OCI-LY3 (cell line): ENCODE results near the gene CEP41.

Source experiments
- H2AFZ ChIP-seq: fragments of 200-600, 300-600 bp; shearing (Covaris generic); 2 replicates; pipeline ENCODE4 v1.6.0; 2014; ENCODE audit warnings: antibody characterized with exemption, low read depth, low read length
- H3K27ac ChIP-seq: fragments of 200-600, 300-600 bp; sonication (generic); 2 replicates; pipeline ENCODE4 v1.5.1; 2014; ENCODE audit warnings: mild to moderate bottlenecking, low read length, moderate library complexity, mixed read lengths
- H3K27me3 ChIP-seq: fragments of 200-600, 300-600 bp; sonication (generic); 2 replicates; pipeline ENCODE4 v1.6.1; 2014; ENCODE audit warnings: low read depth, low read length, mixed read lengths
- H3K36me3 ChIP-seq: fragments of 200-600, 300-600 bp; sonication (generic); replicated peaks from 2 replicates; pipeline ENCODE3; 2014; ENCODE audit warnings: low read depth, low read length, mixed read lengths
- H3K4me1 ChIP-seq: fragments of 300-600, 200-600 bp; sonication (generic); 2 replicates; pipeline ENCODE4 v1.6.1; 2014; ENCODE audit warnings: low read length, mixed read lengths
- H3K4me2 ChIP-seq: fragments of 200-600, 300-600 bp; sonication (generic); 2 replicates; pipeline ENCODE4 v1.6.1; 2014; ENCODE audit warnings: low read length, mixed read lengths
- H3K4me3 ChIP-seq: fragments of 300-600, 200-600 bp; sonication (generic); 2 replicates; pipeline ENCODE4 v1.5.1; 2014; ENCODE audit warnings: antibody characterized with exemption, mild to moderate bottlenecking, low read length, moderate library complexity
- H3K79me2 ChIP-seq: fragments of 300-600, 200-600 bp; shearing (Covaris generic); 2 replicates; pipeline ENCODE4 v1.6.1; 2014; ENCODE audit warnings: mild to moderate bottlenecking, low read length, mixed read lengths
- H3K9ac ChIP-seq: fragments of 300-600, 200-600 bp; shearing (Covaris generic); 2 replicates; pipeline ENCODE4 v1.6.0; 2014; ENCODE audit warnings: mild to moderate bottlenecking, low read length, moderate library complexity
- H3K9me3 ChIP-seq: fragments of 200-600, 300-600 bp; shearing (Covaris generic); 2 replicates; pipeline ENCODE4 v1.6.1; 2014; ENCODE audit warnings: low read length, mixed read lengths; ENCODE audit not compliant: insufficient read depth
- H4K20me1 ChIP-seq: fragments of 200-600, 300-600 bp; sonication (generic); 2 replicates; pipeline ENCODE4 v1.6.1; 2016; ENCODE audit warnings: low read length, mixed read lengths; ENCODE audit not compliant: insufficient read depth
- CTCF ChIP-seq: fragments of 200-600, 300-600 bp; sonication (generic); IDR thresholded peaks from 2 replicates; pipeline ENCODE4 v1.5.1; 2014; ENCODE audit warnings: antibody characterized with exemption, low read length, low read depth
- EZH2phosphoT487 ChIP-seq: fragments of 200-600 bp; shearing (Covaris generic); IDR thresholded peaks from 2 replicates; pipeline ENCODE4 v1.6.1; 2018; ENCODE audit warnings: antibody characterized with exemption, mixed run types, low read depth

The CEP41 gene

GRCh38 chr7:130349911-130350782 lies 90.7 kb downstream of the CEP41 start:
- Histone ChIP-seq H3K9ac (no peak overlapping the region), H3K4me3 (no peak overlapping the region), H3K9me3 (no peaks in the 10 kb centered on the region), H4K20me1 (no peaks in the 10 kb centered on the region), H3K27ac (no peak overlapping the region), H3K4me2 (no peak overlapping the region), H2AFZ (no peak overlapping the region), H3K4me1 (peaks cover 8% of the 10 kb centered on the region), H3K79me2 (no peaks in the 10 kb centered on the region), H3K27me3 (no peaks in the 10 kb centered on the region; the same call in 1 of the 2 replicates), H3K36me3 (no peaks in the 10 kb centered on the region)
- TF ChIP-seq CTCF (no peak), EZH2phosphoT487 (no peak)

GRCh38 chr7:130346941-130347340 lies 93.9 kb downstream of the CEP41 start:
- no peaks in the 10 kb centered on the region for H4K20me1 ChIP-seq
- no peak overlapping the region for H3K4me2 ChIP-seq
- H3K36me3 ChIP-seq, result no peaks in the 10 kb centered on the region
- H3K27ac ChIP-seq, result no peak overlapping the region
- no peaks in the 10 kb centered on the region for H3K79me2 ChIP-seq
- H3K9ac ChIP-seq, result no peak overlapping the region
- H2AFZ ChIP-seq, result no peak overlapping the region
- peaks cover 8% of the 10 kb centered on the region for H3K4me1 ChIP-seq
- TF ChIP-seq CTCF (no peak), EZH2phosphoT487 (no peak)
- H3K4me3 ChIP-seq, result no peak overlapping the region
- H3K27me3 ChIP-seq, result peaks cover 4% of the 10 kb centered on the region
- no peaks in the 10 kb centered on the region for H3K9me3 ChIP-seq

- peaks cover 6% of the 10 kb centered on the region for H3K4me1 ChIP-seq
- H3K27ac ChIP-seq, result no peak overlapping the region
- no peaks in the 10 kb centered on the region for H3K9me3 ChIP-seq
- H4K20me1 ChIP-seq, result no peaks in the 10 kb centered on the region
- no peak overlapping the region for H3K4me2 ChIP-seq
- H3K36me3 ChIP-seq, result no peaks in the 10 kb centered on the region
- H3K27me3 ChIP-seq, result peaks cover 4% of the 10 kb centered on the region
- H3K4me3 ChIP-seq, result no peak overlapping the region
- no peak for TF ChIP-seq EZH2phosphoT487
- TF ChIP-seq CTCF, result no peak
- no peaks in the 10 kb centered on the region for H3K79me2 ChIP-seq
- H3K9ac ChIP-seq, result no peak overlapping the region
- no peak overlapping the region for H2AFZ ChIP-seq
Measured at GRCh38 chr7:130346177-130346905, 94.5 kb downstream of the CEP41 start.

GRCh38 chr7:130345725-130346124 lies 95.1 kb downstream of the CEP41 start:
- Histone ChIP-seq H3K79me2 (no peaks in the 10 kb centered on the region), H3K36me3 (no peaks in the 10 kb centered on the region), H3K9ac (no peak overlapping the region), H3K4me2 (no peak overlapping the region), H3K4me3 (no peak overlapping the region), H3K27ac (no peak overlapping the region), H3K9me3 (no peaks in the 10 kb centered on the region), H3K4me1 (peaks cover under 1% of the 10 kb centered on the region; the same call in 1 of the 2 replicates), H2AFZ (no peak overlapping the region), H3K27me3 (peaks cover 4% of the 10 kb centered on the region), H4K20me1 (no peaks in the 10 kb centered on the region)
- no peak for TF ChIP-seq CTCF
